Measurements from ENCODE around the gene COMMD9. TPM values are rescaled to one million over a fixed set of nuclear protein-coding genes. Genes with fewer than 3 reads are reported as not detected.

Gene COMMD9
- polyA plus RNA-seq, 3 donors: 105 to 238 (median 235) TPM

GRCh38 chr11:36328966-36329673 lies 39.9 kb upstream of the COMMD9 start:
- H3K4me3 ChIP-seq (replicated peaks in 1 of 3; ENCODE audit: low read depth in 2 of 3, low read length in 3 of 3): no peak overlapping the region
- no peak overlapping the region for H3K27ac Mint-ChIP-seq

More at GRCh38 chr11:36328966-36329673, 39.9 kb upstream of the COMMD9 start:
- Mint-ChIP-seq H3K27me3 (ENCODE audit: low read depth in 3 of 3) (peaks cover 0 to 7% (median 0%) of the 10 kb centered on the region in 3 donors), H3K4me3 (no peak overlapping the region), H3K36me3 (no peaks in the 10 kb centered on the region), H3K9me3 (peaks cover 0 to 4% (median 0%) of the 10 kb centered on the region in 7 donors), H3K4me1 (peaks cover 8% of the 10 kb centered on the region)
- intact Hi-C loops (cut with micrococcal nuclease): no loop called here
- no peaks in the 10 kb centered on the region for H3K79me2 ChIP-seq (ENCODE audit: insufficient read depth, low read length)
- H3K36me3 ChIP-seq (replicated peaks in 1 of 2; ENCODE audit: control insufficient read depth in 1 of 2, insufficient read depth in 2 of 2, low read length in 2 of 2): no peaks in the 10 kb centered on the region
- no peak overlapping the region for H2AFZ ChIP-seq (ENCODE audit: insufficient read depth, low read depth, low read length, poor library complexity, severe bottlenecking)
- 80% methylated on average over 1 of the region's 2 CpGs for WGBS (ENCODE audit: insufficient coverage)
- TF ChIP-seq CTCF (IDR thresholded peaks at IDR 0.05): no peak
- H3K27me3 ChIP-seq (ENCODE audit: control insufficient read depth in 2 of 2, insufficient read depth in 2 of 2, low read length in 2 of 2): no peaks in the 10 kb centered on the region
- no peaks in the 10 kb centered on the region for H3K9me3 ChIP-seq (replicated peaks in 1 of 2; ENCODE audit: control insufficient read depth in 1 of 2, insufficient read depth in 1 of 2, low read length in 2 of 2)
- peaks cover 3 to 6% of the 10 kb centered on the region in 2 donors for H3K4me1 ChIP-seq (ENCODE audit: control insufficient read depth in 1 of 2, insufficient read depth in 2 of 2, low read length in 2 of 2)
- H3K27ac ChIP-seq (ENCODE audit: low read depth in 1 of 2, low read length in 2 of 2): no peak overlapping the region
- H3K4me2 ChIP-seq (replicated peaks; ENCODE audit: extremely low read depth, low read length, poor library complexity, severe bottlenecking): no peak overlapping the region
- no peaks in the 10 kb centered on the region for H4K20me1 ChIP-seq (ENCODE audit: insufficient read depth, low read length)
- no peak for DNase-seq
- H3K9ac ChIP-seq (ENCODE audit: insufficient read depth, low read length, poor library complexity, severe bottlenecking): no peak overlapping the region

Measured in CD14-positive monocyte (primary cell).